Activated gamma-delta T cell treated with anti-CD3 and anti-CD28 coated beads, Interleukin-2, amount 50 U/mL, for 16 hours (primary cell): Measurements from ENCODE around the gene PSG3.
"Not testable (repeated sequence)": the region's sequence is repeated elsewhere in the genome, so short reads cannot be mapped to it uniquely, and the experiment has no call there.

Experiments
- DNase-seq: peaks from one replicate; pipeline ENCODE4 v3.0.0-alpha.2; 2020; ENCODE audit warnings: low read depth

Gene PSG3

GRCh38 chr19:42695811-42696503 is 44.3 kb downstream of the PSG3 start:
- no peak for DNase-seq

GRCh38 chr19:42693760-42694350 is 46.4 kb downstream of the PSG3 start:
- DNase-seq: no peak

DNA sequence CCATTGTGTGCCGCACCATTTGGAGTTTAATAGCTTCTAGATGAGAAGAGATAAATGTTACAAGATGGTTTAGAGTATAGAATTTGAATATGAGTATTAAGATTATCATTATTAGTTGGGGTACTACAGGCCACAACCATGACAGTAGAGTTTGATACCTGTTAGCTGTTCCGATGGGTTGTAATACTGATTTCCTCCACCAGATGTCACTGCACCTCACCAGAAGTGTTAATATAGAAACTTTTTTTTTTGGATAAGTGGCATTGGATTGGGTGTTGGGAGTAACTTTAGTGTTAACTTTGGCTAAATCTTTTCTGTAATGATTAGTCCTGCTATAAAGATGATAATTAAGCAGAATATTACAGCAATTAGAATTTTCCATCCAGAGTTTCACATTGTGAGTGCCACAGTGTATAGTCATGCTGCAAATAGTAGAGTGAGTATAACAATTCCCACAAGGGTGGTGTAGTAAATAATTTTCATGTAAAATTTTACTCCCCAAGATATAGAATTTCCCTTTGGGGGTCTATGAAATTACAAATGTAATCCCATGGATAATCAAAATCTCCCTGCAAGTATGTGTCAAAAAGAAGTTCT is 56.3 kb downstream of the PSG3 start:
- no peak for DNase-seq

- DNase-seq: not testable (repeated sequence)
These were observed 64.0 kb downstream of the PSG3 start for GRCh38 chr19:42676326-42676725.

DNA sequence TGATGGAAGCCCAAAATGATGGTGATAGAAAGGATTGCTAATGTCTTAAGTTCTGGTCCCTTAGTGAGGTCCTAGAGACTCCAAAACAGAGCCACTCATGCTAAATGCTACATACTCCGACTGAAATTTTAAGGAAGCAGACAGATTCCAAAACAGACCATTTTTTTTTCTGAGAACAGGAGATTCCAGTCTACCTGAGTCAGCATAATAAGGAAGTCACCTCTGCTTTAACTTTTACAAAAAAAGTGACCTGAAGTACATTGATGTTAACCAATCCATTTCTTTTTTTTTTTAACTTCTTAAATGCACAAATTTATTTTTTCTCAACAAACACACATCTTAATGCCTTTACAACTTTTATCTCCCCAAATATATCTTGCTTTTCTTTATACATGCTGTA is 65.7 kb downstream of the PSG3 start:
- not testable (repeated sequence) for DNase-seq
